HepG2 (cell line): ENCODE results near the gene CDK10. TPM values are rescaled to one million over a fixed set of nuclear protein-coding genes. Genes with fewer than 3 reads are reported as not detected.

Experiments used
- ATAC-seq: fragments of 200-7000 bp; cut with Tn5 transposase; 3 replicates; pipeline ENCODE4 v1.9.1; 2020; ENCODE audit warnings: mild to moderate bottlenecking, moderate library complexity
- BruUV-seq: library from RNA; stranded (reverse); fragments of 400-500 nt; replicated peaks from 2 replicates; lab custom pipeline; 2021; lab: Mats Ljungman, UMichigan
- CTCF ChIA-PET: fragments of 300-600 bp; formaldehyde crosslinking; extraction: SDS; loops from one replicate; lab custom pipeline; 2021; ENCODE audit warnings: low total read pairs, inconsistent platforms, low intra/inter-chr PET ratio; lab: Yijun Ruan, JAX
- POLR2A ChIA-PET: fragments of 350-600 bp; sonication (Branson Sonifier 250); formaldehyde crosslinking; loops from one replicate; lab custom pipeline; 2020; ENCODE audit warnings: antibody characterized with exemption, inconsistent platforms; lab: Yijun Ruan, JAX
- DNase-seq: peaks from one replicate; pipeline ENCODE4 v3.0.0-alpha.2; 2015; ENCODE audit warnings: low spot score
- FAIRE-seq: peaks from 3 replicates; lab custom pipeline; 2011; peaks lifted over from hg19 to GRCh38; lab: Jason Lieb, UNC
- H2AFZ ChIP-seq: one replicate; pipeline ENCODE4 v1.6.1; 2011; ENCODE audit warnings: low read length, inconsistent platforms
- H3K27ac ChIP-seq: fragments of 300-600 bp; 3 replicates; pipeline ENCODE4 v1.8.0; 2011; ENCODE audit warnings: mixed run types, mild to moderate bottlenecking, mixed read lengths, low read length, inconsistent platforms; ENCODE audit not compliant: insufficient read depth; ENCODE audit errors: extremely low read length
- H3K27me3 ChIP-seq, 2 experiments: fragments of 200-600 bp in 1 of 2; 2 replicates in 1 of 2; 3 replicates in 1 of 2; pipeline versions ENCODE4 v1.6.0 to v1.8.0; 2011; ENCODE audit warnings: low read length in 2 of 2, mild to moderate bottlenecking in 2 of 2, moderate library complexity in 2 of 2, inconsistent platforms in 1 of 2; ENCODE audit not compliant: insufficient read depth in 2 of 2, control insufficient read depth in 1 of 2
- H3K36me3 ChIP-seq, 2 experiments: fragments of 200-600 bp in 1 of 2; replicated peaks in 1 of 2; 2 replicates in 1 of 2; 3 replicates in 1 of 2; pipeline versions ENCODE4 v1.5.1 to v1.8.0; 2011; ENCODE audit warnings: low read length in 2 of 2, inconsistent platforms in 1 of 2; ENCODE audit not compliant: insufficient read depth in 2 of 2, control insufficient read depth in 1 of 2
- H3K4me1 ChIP-seq: 2 replicates; pipeline ENCODE4 v1.5.1; 2012; ENCODE audit warnings: low read length, inconsistent platforms; ENCODE audit not compliant: insufficient read depth
- H3K4me2 ChIP-seq: 2 replicates; pipeline ENCODE4 v1.6.0; 2011; ENCODE audit warnings: low read depth, low read length, inconsistent platforms
- H3K4me3 ChIP-seq, 3 experiments: fragments of 200-600 bp in 1 of 3; sonication (generic), shearing (Covaris generic) in 1 of 3; replicated peaks in 1 of 3; 2 replicates each; pipeline ENCODE4 v1.5.1; 2011 to 2016; ENCODE audit warnings: low read length in 3 of 3, inconsistent platforms in 2 of 3, low read depth in 2 of 3, mild to moderate bottlenecking in 2 of 3, control low read depth in 1 of 3, mixed read lengths in 1 of 3; ENCODE audit not compliant: insufficient read depth in 1 of 3
- H3K79me2 ChIP-seq: one replicate; pipeline ENCODE4 v1.6.1; 2011; ENCODE audit warnings: low read length, inconsistent platforms; ENCODE audit not compliant: insufficient read depth
- H3K9ac ChIP-seq: 2 replicates; pipeline ENCODE4 v1.6.0; 2011; ENCODE audit warnings: mild to moderate bottlenecking, low read depth, low read length, inconsistent platforms; ENCODE audit not compliant: insufficient read depth
- H3K9me3 ChIP-seq: 2 replicates; pipeline ENCODE4 v1.5.1; 2012; ENCODE audit warnings: mild to moderate bottlenecking, low read length
- H4K20me1 ChIP-seq: 2 replicates; pipeline ENCODE4 v1.6.0; 2011; ENCODE audit warnings: inconsistent platforms, mild to moderate bottlenecking, low read length, moderate library complexity; ENCODE audit not compliant: insufficient read depth
- GATAD2A ChIP-seq: IDR thresholded peaks from 2 replicates; pipeline ENCODE4 v1.6.1; 2016
- GPN1 ChIP-seq: sonication (generic); formaldehyde crosslinking; IDR thresholded peaks from 2 replicates; pipeline ENCODE4 v1.5.1; 2020; ENCODE audit warnings: missing genetic modification reagents, borderline replicate concordance
- KDM5B ChIP-seq: sonication (generic); formaldehyde crosslinking; IDR thresholded peaks from 2 replicates; pipeline ENCODE4 v1.4.0; 2020; ENCODE audit warnings: missing genetic modification reagents, mild to moderate bottlenecking, borderline replicate concordance
- POGZ ChIP-seq: sonication (generic); formaldehyde crosslinking; IDR thresholded peaks from 2 replicates; pipeline ENCODE4 v1.4.0; 2020; ENCODE audit warnings: mild to moderate bottlenecking, missing genetic modification reagents
- RXRA ChIP-seq: sonication (generic); formaldehyde crosslinking; IDR thresholded peaks from 2 replicates; pipeline ENCODE4 v1.5.1; 2020; ENCODE audit warnings: missing genetic modification reagents
- TCF7L2 ChIP-seq: IDR thresholded peaks from 2 replicates; pipeline ENCODE4 v1.6.1; 2011; ENCODE audit warnings: mild to moderate bottlenecking, low read depth, low read length, moderate library complexity
- YEATS4 ChIP-seq: sonication (generic); formaldehyde crosslinking; IDR thresholded peaks from 2 replicates; pipeline ENCODE4 v1.4.0; 2020; ENCODE audit warnings: missing genetic modification reagents, borderline replicate concordance
- ZFP37 ChIP-seq: sonication (generic); formaldehyde crosslinking; IDR thresholded peaks from 2 replicates; pipeline ENCODE4 v1.4.0; 2020; ENCODE audit warnings: missing genetic modification reagents, borderline replicate concordance
- ZIK1 ChIP-seq: sonication (generic); formaldehyde crosslinking; IDR thresholded peaks from 2 replicates; pipeline ENCODE4 v1.5.0; 2020; ENCODE audit warnings: mild to moderate bottlenecking, low read depth, missing genetic modification reagents, borderline replicate concordance
- ZNF550 ChIP-seq: sonication (generic); formaldehyde crosslinking; IDR thresholded peaks from 2 replicates; pipeline ENCODE4 v1.4.0; 2020; ENCODE audit warnings: mild to moderate bottlenecking, missing genetic modification reagents, borderline replicate concordance
- WGBS: methylation state at CpG from one replicate; pipeline ENCODE4 v1.1.6; 2017; ENCODE audit warnings: low lambda C conversion rate; 5-methylcytosine and 5-hydroxymethylcytosine counted together
- in situ Hi-C: cut with HindIII; loops from 2 replicates; pipeline ENCODE4 v1.10.0; 2017; ENCODE audit warnings: low pct_unique_long_range_greater_than_20kb; ENCODE audit not compliant: extremely low pct_ligation_motif_present
- intact Hi-C: fragments of 100-400 bp; cut with micrococcal nuclease; formaldehyde crosslinking; loops from one replicate; pipeline ENCODE4 v1.10.0; 2022; ENCODE audit not compliant: unreplicated experiment
- polyA plus RNA-seq, 8 experiments: library from polyadenylated mRNA; depleted of rRNA in 3 of 8; stranded (reverse) in 7 of 8; unstranded in 1 of 8; fragments of >200 nt; fragmentation: Illumina TruSeq in 4 of 8; extraction: Trizol in 4 of 8; gene quantifications; 2 replicates each; pipeline versions ENCODE4 v1.2.1 to v1.2.3, GENCODE V29; 2011 to 2016; ENCODE audit warnings: low read depth in 4 of 8, missing spikeins in 1 of 8, mixed read lengths in 1 of 8; ENCODE audit not compliant: insufficient read depth in 1 of 8
- total RNA-seq, 5 experiments: library from RNA; depleted of rRNA; stranded (reverse); fragments of >200 nt; fragmentation: Illumina TruSeq; extraction: Trizol; gene quantifications; 2 replicates each; pipeline ENCODE4 v1.2.3, GENCODE V29; 2016; ENCODE audit warnings: low read depth in 1 of 5
- TF ChIP-seq, protein P1 (sequence below): IDR thresholded peaks from 2 replicates; pipeline ENCODE4 v1.4.0; 2020; ENCODE audit warnings: mild to moderate bottlenecking, missing genetic modification reagents
- TF ChIP-seq, protein P2 (sequence below): sonication (generic); formaldehyde crosslinking; IDR thresholded peaks from 2 replicates; pipeline ENCODE4 v1.4.0; 2020; ENCODE audit warnings: missing genetic modification reagents

The CDK10 gene
- total and polyA plus RNA-seq, 2 of the 13 experiments (the other 11 are each of a cell fraction or from before 2014, with no cell fraction given), result 2.5 to 3.9 TPM

DNA sequence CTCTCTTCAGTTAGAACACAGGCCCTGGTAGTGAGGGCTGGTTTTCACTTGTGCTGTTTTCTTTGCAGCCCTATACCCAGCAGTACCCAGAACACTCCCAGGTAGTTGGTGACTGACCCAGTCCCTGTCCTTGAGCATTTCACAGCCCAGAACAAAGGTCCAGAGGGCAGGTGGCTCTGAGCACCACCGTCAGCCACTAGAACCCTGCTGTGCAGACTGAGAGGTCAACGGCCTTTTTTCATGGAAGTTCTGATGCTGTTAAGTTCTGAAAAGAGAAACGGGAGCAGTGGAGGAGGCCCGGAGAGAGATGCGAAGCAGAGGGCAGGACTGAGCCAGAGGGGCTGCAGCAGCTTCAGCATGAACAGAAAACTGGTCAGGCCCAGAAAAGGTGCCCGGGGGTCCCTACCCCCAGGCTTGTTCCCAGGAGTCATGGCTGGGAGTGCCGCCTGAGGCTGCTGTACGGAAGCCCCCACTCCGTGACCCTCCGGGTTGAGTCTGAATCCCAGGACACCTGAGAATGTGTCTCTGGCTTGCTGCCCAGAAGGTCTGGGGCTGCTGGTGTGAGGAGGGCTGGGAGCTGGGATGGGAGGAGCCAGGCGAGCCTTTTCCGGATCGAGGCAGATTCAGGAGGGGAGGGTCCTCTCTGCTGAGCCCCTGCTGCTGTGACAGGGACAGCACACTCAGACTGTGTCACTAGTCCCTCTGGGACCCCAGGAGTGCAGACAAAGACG lies 43.5 kb downstream of the CDK10 start:
- Histone ChIP-seq H3K9ac (no peak overlapping the region), H3K9me3 (no peaks in the 10 kb centered on the region), H3K27me3 (no peaks in the 10 kb centered on the region), H3K36me3 (peaks cover 32 to 56% of the 10 kb centered on the region in 2 experiments), H4K20me1 (no peaks in the 10 kb centered on the region), H3K4me1 (peaks cover 21% of the 10 kb centered on the region), H3K79me2 (no peaks in the 10 kb centered on the region), H3K4me2 (no peak overlapping the region), H3K4me3 (no peak overlapping the region), H3K27ac (peak overlapping the region; percentile 50), H2AFZ (no peak overlapping the region)
- WGBS, result 75% methylated on average over 14 of the region's 14 CpGs
- no peak for DNase-seq
- in situ Hi-C loops (no loop called here), intact Hi-C loops (no loop called here)
- ChIA-PET POLR2A (no interaction called here), CTCF (no interaction called here)
- ATAC-seq, result peak; percentile 69
- no TSS peak for BruUV-seq
- FAIRE-seq, result peak; percentile 64
- peak; percentile 79; the same call in 1 of the 2 replicates for TF ChIP-seq ZNF550
- no peak for TF ChIP-seq GPN1 (CRISPR knock-in tag)
- peak; percentile 57; the same call in 1 of the 2 replicates for TF ChIP-seq KDM5B (CRISPR knock-in tag)
- no peak for TF ChIP-seq TCF7L2
- TF ChIP-seq, protein P1, sequence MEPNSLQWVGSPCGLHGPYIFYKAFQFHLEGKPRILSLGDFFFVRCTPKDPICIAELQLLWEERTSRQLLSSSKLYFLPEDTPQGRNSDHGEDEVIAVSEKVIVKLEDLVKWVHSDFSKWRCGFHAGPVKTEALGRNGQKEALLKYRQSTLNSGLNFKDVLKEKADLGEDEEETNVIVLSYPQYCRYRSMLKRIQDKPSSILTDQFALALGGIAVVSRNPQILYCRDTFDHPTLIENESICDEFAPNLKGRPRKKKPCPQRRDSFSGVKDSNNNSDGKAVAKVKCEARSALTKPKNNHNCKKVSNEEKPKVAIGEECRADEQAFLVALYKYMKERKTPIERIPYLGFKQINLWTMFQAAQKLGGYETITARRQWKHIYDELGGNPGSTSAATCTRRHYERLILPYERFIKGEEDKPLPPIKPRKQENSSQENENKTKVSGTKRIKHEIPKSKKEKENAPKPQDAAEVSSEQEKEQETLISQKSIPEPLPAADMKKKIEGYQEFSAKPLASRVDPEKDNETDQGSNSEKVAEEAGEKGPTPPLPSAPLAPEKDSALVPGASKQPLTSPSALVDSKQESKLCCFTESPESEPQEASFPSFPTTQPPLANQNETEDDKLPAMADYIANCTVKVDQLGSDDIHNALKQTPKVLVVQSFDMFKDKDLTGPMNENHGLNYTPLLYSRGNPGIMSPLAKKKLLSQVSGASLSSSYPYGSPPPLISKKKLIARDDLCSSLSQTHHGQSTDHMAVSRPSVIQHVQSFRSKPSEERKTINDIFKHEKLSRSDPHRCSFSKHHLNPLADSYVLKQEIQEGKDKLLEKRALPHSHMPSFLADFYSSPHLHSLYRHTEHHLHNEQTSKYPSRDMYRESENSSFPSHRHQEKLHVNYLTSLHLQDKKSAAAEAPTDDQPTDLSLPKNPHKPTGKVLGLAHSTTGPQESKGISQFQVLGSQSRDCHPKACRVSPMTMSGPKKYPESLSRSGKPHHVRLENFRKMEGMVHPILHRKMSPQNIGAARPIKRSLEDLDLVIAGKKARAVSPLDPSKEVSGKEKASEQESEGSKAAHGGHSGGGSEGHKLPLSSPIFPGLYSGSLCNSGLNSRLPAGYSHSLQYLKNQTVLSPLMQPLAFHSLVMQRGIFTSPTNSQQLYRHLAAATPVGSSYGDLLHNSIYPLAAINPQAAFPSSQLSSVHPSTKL (CRISPR knock-in tag), result no peak
- TF ChIP-seq ZFP37 (CRISPR knock-in tag), result 0 out of 2 replicates have a peak, but pooled peaks have one; percentile 23
- TF ChIP-seq, protein P2, sequence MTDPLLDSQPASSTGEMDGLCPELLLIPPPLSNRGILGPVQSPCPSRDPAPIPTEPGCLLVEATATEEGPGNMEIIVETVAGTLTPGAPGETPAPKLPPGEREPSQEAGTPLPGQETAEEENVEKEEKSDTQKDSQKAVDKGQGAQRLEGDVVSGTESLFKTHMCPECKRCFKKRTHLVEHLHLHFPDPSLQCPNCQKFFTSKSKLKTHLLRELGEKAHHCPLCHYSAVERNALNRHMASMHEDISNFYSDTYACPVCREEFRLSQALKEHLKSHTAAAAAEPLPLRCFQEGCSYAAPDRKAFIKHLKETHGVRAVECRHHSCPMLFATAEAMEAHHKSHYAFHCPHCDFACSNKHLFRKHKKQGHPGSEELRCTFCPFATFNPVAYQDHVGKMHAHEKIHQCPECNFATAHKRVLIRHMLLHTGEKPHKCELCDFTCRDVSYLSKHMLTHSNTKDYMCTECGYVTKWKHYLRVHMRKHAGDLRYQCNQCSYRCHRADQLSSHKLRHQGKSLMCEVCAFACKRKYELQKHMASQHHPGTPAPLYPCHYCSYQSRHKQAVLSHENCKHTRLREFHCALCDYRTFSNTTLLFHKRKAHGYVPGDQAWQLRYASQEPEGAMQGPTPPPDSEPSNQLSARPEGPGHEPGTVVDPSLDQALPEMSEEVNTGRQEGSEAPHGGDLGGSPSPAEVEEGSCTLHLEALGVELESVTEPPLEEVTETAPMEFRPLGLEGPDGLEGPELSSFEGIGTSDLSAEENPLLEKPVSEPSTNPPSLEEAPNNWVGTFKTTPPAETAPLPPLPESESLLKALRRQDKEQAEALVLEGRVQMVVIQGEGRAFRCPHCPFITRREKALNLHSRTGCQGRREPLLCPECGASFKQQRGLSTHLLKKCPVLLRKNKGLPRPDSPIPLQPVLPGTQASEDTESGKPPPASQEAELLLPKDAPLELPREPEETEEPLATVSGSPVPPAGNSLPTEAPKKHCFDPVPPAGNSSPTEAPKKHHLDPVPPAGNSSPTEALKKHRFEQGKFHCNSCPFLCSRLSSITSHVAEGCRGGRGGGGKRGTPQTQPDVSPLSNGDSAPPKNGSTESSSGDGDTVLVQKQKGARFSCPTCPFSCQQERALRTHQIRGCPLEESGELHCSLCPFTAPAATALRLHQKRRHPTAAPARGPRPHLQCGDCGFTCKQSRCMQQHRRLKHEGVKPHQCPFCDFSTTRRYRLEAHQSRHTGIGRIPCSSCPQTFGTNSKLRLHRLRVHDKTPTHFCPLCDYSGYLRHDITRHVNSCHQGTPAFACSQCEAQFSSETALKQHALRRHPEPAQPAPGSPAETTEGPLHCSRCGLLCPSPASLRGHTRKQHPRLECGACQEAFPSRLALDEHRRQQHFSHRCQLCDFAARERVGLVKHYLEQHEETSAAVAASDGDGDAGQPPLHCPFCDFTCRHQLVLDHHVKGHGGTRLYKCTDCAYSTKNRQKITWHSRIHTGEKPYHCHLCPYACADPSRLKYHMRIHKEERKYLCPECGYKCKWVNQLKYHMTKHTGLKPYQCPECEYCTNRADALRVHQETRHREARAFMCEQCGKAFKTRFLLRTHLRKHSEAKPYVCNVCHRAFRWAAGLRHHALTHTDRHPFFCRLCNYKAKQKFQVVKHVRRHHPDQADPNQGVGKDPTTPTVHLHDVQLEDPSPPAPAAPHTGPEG (CRISPR knock-in tag), result no peak
- TF ChIP-seq ZIK1 (CRISPR knock-in tag), result no peak
- TF ChIP-seq GATAD2A (CRISPR knock-in tag), result peak; percentile 31; the same call in 1 of the 2 replicates
- TF ChIP-seq POGZ (CRISPR knock-in tag), result no peak
- 0 out of 2 replicates have a peak, but pooled peaks have one; percentile 37 for TF ChIP-seq YEATS4 (CRISPR knock-in tag)
- TF ChIP-seq RXRA (CRISPR knock-in tag), result peak; percentile 83
